Fibroblast of lung (primary cell): Measurements from ENCODE around the gene CTLA4. TPM values are rescaled to one million over a fixed set of nuclear protein-coding genes. Genes with fewer than 3 reads are reported as not detected.
A peak's percentile ranks its signal among the peaks of the same experiment; 100 is the strongest.

ENCODE experiments used
- DNase-seq, 2 donors: peaks; one replicate each; pipeline versions ENCODE4 v3.0.0 to v3.0.0-alpha.2; 2010; ENCODE audit warnings: low read depth in 2 of 2
- H2AFZ ChIP-seq: 2 replicates; pipeline ENCODE4 v1.5.1; 2012; ENCODE audit warnings: low read length, control low read depth, inconsistent platforms
- H3K27ac ChIP-seq: 2 replicates; pipeline ENCODE4 v1.5.1; 2011; ENCODE audit warnings: low read length, control low read depth; ENCODE audit not compliant: insufficient read depth
- H3K27me3 ChIP-seq: 2 replicates; pipeline ENCODE4 v1.5.1; 2011; ENCODE audit warnings: mild to moderate bottlenecking, low read length; ENCODE audit not compliant: control insufficient read depth, insufficient read depth
- H3K36me3 ChIP-seq: 2 replicates; pipeline ENCODE4 v1.5.1; 2011; ENCODE audit warnings: low read length; ENCODE audit not compliant: control insufficient read depth, insufficient read depth
- H3K4me1 ChIP-seq: 2 replicates; pipeline ENCODE4 v1.5.1; 2011; ENCODE audit warnings: low read length; ENCODE audit not compliant: control insufficient read depth, insufficient read depth; ENCODE audit errors: extremely low read depth
- H3K4me2 ChIP-seq: 2 replicates; pipeline ENCODE4 v1.5.1; 2011; ENCODE audit warnings: low read length, control low read depth; ENCODE audit not compliant: insufficient read depth; ENCODE audit errors: extremely low read depth
- H3K4me3 ChIP-seq, 4 experiments: fragments of 200-600 bp in 1 of 4; sonication (generic) in 1 of 4; replicated peaks in 1 of 4; 2 replicates each; pipeline ENCODE4 v1.5.1; 2011 to 2016; ENCODE audit warnings: low read length in 4 of 4, low read depth in 3 of 4, mild to moderate bottlenecking in 3 of 4, control low read depth in 2 of 4, inconsistent platforms in 1 of 4, mixed read lengths in 1 of 4; ENCODE audit not compliant: insufficient read depth in 1 of 4; ENCODE audit errors: control extremely low read depth in 1 of 4
- H3K79me2 ChIP-seq: 2 replicates; pipeline ENCODE4 v1.5.1; 2012; ENCODE audit warnings: mild to moderate bottlenecking, low read length, inconsistent platforms; ENCODE audit not compliant: control insufficient read depth, insufficient read depth
- H3K9ac ChIP-seq: 2 replicates; pipeline ENCODE4 v1.5.1; 2011; ENCODE audit warnings: mild to moderate bottlenecking, low read length, control low read depth; ENCODE audit not compliant: insufficient read depth
- H3K9me3 ChIP-seq: 2 replicates; pipeline ENCODE4 v1.5.1; 2012; ENCODE audit warnings: low read depth, low read length; ENCODE audit not compliant: control insufficient read depth, insufficient read depth
- H4K20me1 ChIP-seq: 2 replicates; pipeline ENCODE4 v1.5.1; 2011; ENCODE audit warnings: low read length; ENCODE audit not compliant: control insufficient read depth, insufficient read depth; ENCODE audit errors: extremely low read depth
- EZH2 ChIP-seq: IDR thresholded peaks from 2 replicates; pipeline ENCODE4 v1.5.1; 2012; ENCODE audit warnings: low read length, control low read depth, mild to moderate bottlenecking; ENCODE audit errors: missing control alignments
- polyA plus RNA-seq, 2 donors: library from polyadenylated mRNA; depleted of rRNA in 1 of 2; stranded (reverse) in 1 of 2; unstranded in 1 of 2; fragments of >200 nt; gene quantifications; 2 replicates each; pipeline ENCODE4 v1.2.1, GENCODE V29; 2011 to 2012; ENCODE audit warnings: missing spikeins in 1 of 2
- total RNA-seq: library from RNA; depleted of rRNA; stranded (reverse); fragments of >200 nt; gene quantifications from 2 replicates; pipeline ENCODE4 v1.2.1, GENCODE V29; 2014
- TF ChIP-seq, protein P1 (sequence below), 2 donors: IDR thresholded peaks in 1 of 2; conservative IDR thresholded peaks in 1 of 2; 1 replicate in 1 of 2; 2 replicates in 1 of 2; pipeline ENCODE4 v1.5.1; 2011 to 2012; ENCODE audit warnings: low read length in 2 of 2, control low read depth in 1 of 2, inconsistent platforms in 1 of 2, low read depth in 1 of 2, mild to moderate bottlenecking in 1 of 2

CTLA4 gene
- total and polyA plus RNA-seq, 2 donors (not counting 1 experiment from before 2014, with no cell fraction given): not detected

- TF ChIP-seq EZH2: no peak
- peaks cover 5% of the 10 kb centered on the region for H3K4me1 ChIP-seq
- no peak overlapping the region for H3K4me3 ChIP-seq
- H3K27ac ChIP-seq: no peak overlapping the region
- no peaks in the 10 kb centered on the region for H3K27me3 ChIP-seq
- no peaks in the 10 kb centered on the region for H3K36me3 ChIP-seq
- H3K79me2 ChIP-seq: no peaks in the 10 kb centered on the region
- H3K4me2 ChIP-seq: no peak overlapping the region
- no peaks in the 10 kb centered on the region for H3K9me3 ChIP-seq
- no peaks in the 10 kb centered on the region for H4K20me1 ChIP-seq
- peak in 1 of 2 donors; percentile 30 for DNase-seq
- H2AFZ ChIP-seq: no peak overlapping the region
- no peak overlapping the region for H3K9ac ChIP-seq
Measured at GRCh38 chr2:203905656-203906055, 38.1 kb downstream of the CTLA4 start.

GRCh38 chr2:203908066-203908796 lies 40.7 kb downstream of the CTLA4 start:
- Histone ChIP-seq H3K4me2 (peak overlapping the region; percentile 54), H4K20me1 (no peaks in the 10 kb centered on the region), H3K9ac (no peak overlapping the region), H3K79me2 (no peaks in the 10 kb centered on the region), H3K4me3 (no peak overlapping the region), H2AFZ (no peak overlapping the region), H3K4me1 (peaks cover 5% of the 10 kb centered on the region), H3K27ac (no peak overlapping the region), H3K9me3 (no peaks in the 10 kb centered on the region), H3K27me3 (no peaks in the 10 kb centered on the region), H3K36me3 (no peaks in the 10 kb centered on the region)
- no peak for DNase-seq
- TF ChIP-seq, protein P1, sequence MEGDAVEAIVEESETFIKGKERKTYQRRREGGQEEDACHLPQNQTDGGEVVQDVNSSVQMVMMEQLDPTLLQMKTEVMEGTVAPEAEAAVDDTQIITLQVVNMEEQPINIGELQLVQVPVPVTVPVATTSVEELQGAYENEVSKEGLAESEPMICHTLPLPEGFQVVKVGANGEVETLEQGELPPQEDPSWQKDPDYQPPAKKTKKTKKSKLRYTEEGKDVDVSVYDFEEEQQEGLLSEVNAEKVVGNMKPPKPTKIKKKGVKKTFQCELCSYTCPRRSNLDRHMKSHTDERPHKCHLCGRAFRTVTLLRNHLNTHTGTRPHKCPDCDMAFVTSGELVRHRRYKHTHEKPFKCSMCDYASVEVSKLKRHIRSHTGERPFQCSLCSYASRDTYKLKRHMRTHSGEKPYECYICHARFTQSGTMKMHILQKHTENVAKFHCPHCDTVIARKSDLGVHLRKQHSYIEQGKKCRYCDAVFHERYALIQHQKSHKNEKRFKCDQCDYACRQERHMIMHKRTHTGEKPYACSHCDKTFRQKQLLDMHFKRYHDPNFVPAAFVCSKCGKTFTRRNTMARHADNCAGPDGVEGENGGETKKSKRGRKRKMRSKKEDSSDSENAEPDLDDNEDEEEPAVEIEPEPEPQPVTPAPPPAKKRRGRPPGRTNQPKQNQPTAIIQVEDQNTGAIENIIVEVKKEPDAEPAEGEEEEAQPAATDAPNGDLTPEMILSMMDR (conservative IDR thresholded peaks at IDR 0.05 in 1 of 2, IDR thresholded peaks at IDR 0.05 in 1 of 2; ENCODE audit: low read depth in 1 of 2, low read length in 2 of 2): no peak
- no peak for TF ChIP-seq EZH2

GRCh38 chr2:203908797-203909185 lies 41.2 kb downstream of the CTLA4 start:
- Histone ChIP-seq H3K4me3 (peak overlapping the region in 1 of 4 experiments; percentile 51), H2AFZ (peak overlapping the region; percentile 69), H3K27ac (peak overlapping the region; percentile 51), H4K20me1 (no peaks in the 10 kb centered on the region), H3K36me3 (no peaks in the 10 kb centered on the region), H3K4me2 (peak overlapping the region; percentile 54), H3K9me3 (no peaks in the 10 kb centered on the region), H3K27me3 (no peaks in the 10 kb centered on the region), H3K4me1 (peaks cover 5% of the 10 kb centered on the region), H3K9ac (no peak overlapping the region), H3K79me2 (no peaks in the 10 kb centered on the region)
- no peak for DNase-seq
- TF ChIP-seq, protein P1 (conservative IDR thresholded peaks at IDR 0.05 in 1 of 2, IDR thresholded peaks at IDR 0.05 in 1 of 2; ENCODE audit: low read depth in 1 of 2, low read length in 2 of 2): no peak
- TF ChIP-seq EZH2: no peak
